A172 (cell line): ENCODE measurements around the gene GCK. TPM values are rescaled to one million over a fixed set of nuclear protein-coding genes. Genes with fewer than 3 reads are reported as not detected.
"Not testable (repeated sequence)": the region's sequence is repeated elsewhere in the genome, so short reads cannot be mapped to it uniquely, and the experiment has no call there.

Experiments used
- DNase-seq: peaks from one replicate; pipeline ENCODE4 v3.0.0-alpha.2; 2015; ENCODE audit warnings: low spot score
- total RNA-seq: library from RNA; depleted of rRNA; stranded (reverse); fragments of >200 nt; shearing (Covaris generic); gene quantifications from 2 replicates; pipeline ENCODE4 v1.2.3, GENCODE V29; 2014

Gene GCK
- total RNA-seq, 1 experiment from 2014 or later, result not detected

DNA sequence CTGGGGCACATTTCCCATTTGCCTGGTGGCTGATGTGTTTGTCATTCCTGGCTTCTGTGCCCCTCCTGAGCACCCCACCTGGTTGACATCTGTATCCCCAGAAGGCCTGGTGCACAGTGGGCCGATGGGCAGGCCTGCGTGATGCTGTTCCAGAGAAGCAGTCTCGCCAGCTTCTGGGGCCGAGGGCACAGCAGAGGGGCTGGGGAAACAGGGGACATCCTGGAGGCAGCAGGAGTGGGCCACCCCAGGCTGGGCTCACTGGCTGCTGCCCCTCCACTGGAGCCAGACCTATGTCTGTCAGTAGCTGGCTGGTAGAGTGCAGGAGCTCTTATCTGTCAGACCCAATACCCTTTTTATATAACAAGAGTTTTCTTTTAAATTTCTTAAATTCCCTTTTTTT is 47.2 kb downstream of the GCK start:
- no peak for DNase-seq

DNA sequence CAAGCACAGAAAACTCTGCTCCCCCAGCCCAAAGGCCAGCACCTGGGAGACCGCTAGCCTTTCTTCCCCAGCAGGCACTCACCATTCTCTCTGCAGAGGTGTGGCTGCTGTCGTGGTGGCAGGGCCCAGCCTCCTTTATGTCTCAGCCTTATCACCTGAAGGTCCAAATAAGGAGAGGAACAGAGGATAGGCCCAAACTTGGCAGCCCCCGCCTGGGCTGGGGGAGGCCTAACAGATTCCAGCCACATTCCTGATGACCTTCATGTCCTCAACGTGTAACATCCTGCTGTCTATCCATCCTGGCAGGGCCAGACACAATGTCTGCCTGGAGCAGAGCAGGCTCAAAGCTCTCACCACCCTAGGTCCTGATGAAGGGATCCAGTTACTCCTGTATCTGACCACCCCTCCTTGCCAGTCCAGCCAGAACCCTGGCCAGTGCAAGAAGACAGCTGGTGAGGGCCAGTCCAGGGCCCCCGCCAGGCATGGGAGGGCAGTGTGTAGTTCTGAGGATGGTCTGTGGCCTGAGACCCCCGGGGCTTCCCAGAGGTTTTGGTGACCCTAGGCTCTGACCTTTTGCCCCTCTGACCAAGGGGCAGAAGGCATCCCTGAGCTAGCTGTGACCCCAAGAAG is 47.9 kb downstream of the GCK start, which contains the start of gene MYL7:
TSS of gene MYL7 (minus strand) at position 112 of the 630 bp plus-strand sequence. CDS start at position 85, 27 bp downstream.
- no peak for DNase-seq

DNA sequence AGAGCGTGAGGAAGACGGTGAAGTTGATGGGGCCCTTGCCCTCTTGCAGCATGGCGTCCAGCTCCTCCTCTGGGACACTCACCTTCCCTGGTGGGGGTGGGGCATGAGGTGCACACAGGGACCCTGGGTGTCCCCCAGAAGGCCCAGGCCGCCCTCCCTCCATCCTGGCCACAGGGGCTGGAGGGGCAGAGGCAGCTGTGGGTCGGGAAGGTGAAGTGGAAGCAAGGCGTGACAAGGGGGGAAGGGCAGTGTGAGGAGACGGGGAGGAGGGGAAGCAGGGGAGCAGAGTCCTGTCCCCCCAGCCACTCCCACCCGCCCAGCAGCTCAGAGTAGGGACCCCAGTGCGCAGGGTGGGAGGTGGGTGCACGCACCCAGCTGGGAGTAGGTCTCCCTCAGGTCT is 48.9 kb downstream of the GCK start:
- no peak for DNase-seq

DNA sequence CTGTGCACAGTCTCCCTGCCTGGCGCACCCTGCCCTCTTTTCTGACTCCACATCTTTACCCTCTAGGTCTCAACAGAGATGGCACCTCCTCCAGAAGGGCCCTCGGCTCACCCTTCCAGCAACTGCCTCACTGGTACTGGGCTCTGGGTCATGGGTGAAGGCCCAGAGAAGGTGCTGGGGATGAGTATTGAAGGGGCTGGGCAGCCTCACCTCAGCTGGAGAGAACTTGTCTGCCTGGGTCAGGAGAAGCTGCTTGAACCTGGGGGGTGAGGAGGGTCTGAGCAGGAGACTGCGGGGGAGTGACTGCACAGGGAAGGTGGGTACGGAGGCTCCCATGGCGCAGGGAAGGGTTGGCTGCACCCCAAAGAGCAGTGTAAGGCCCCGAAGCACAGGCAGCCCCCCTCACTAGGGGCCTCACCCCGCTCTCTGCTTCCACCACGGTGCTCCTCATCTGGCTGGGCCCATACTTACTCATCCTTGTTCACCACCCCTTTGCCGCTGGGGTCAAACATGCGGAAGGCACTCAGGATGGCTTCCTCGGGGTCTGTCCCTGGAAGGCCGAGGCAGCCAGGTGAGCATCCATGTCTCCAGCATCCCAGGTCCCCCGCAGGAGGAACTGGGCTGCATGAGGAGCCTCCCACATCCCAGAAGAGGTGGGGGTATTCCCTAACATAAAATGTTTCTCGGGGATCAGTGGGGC is 49.8 kb downstream of the GCK start:
- DNase-seq, result no peak

DNA sequence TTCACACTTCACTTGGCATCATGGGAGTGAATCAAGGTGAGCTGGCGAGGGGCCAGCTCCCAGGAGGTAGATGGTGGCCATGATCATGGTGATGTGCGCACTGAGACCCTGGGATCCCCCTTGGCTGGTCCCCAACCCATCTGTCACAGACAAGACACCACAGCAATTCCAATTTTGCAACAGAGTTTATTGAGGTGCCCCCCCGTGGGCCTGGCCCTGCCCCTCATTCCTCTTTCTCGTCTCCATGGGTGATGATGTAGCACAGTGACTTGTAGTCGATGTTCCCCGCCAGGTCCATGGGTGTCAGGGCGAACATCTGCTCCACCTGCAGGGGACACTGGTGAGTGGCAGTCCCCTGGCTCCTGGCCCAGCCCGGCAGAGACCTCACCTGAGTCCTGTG is 50.5 kb downstream of the GCK start:
- DNase-seq, result no peak

DNA sequence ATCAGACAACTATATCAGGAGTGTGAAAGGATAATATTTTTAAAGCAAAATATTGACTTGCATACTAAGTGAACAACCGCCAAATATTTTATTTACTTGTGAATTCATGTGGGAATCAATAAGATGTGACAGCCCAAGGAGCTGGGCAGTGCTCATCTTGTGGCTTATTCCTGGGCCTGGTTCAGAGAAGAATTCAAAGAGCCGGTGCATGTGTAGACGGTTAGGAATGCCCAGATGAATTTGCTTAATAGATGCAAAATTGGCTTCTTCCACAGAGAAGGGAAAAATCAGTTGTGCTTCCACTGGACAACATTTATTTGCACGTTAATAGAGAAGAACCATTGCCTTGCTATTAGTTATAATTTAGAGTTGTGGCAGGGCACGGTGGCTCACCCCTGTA is 52.5 kb downstream of the GCK start:
- no peak for DNase-seq

DNA sequence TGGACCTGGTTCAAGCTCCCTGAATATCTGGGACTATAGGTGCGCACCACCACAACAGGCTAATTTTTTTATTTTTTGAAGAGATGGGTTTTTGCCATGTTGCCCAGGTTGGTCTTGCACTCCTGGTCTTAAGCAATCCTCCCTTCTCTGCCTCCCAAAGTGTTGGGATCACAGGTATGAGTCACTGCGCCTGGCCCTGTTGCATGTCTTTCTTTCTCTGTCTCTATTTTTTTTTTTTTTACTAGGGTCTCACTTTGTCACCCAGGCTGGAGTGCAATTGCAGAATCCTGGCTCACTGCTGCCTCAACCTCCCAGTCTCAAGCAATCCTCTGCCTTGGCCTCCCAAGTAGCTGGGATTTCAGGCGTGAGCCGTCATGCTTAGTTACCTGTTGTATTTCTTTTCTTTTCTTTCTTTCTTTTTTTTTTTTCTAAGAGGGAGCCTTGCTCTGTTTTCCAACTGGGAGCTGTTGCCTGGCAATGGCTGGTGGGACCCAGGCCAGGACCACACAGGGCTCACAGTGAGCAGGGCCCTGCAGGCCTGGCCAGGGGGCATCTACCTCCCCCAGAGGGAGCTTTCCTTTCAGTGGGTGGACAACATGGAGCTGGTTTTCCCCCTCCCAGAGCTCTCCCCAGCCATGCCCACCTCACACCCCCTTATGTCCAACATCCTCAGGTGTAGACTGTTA is 54.2 kb downstream of the GCK start:
- no peak for DNase-seq

DNA sequence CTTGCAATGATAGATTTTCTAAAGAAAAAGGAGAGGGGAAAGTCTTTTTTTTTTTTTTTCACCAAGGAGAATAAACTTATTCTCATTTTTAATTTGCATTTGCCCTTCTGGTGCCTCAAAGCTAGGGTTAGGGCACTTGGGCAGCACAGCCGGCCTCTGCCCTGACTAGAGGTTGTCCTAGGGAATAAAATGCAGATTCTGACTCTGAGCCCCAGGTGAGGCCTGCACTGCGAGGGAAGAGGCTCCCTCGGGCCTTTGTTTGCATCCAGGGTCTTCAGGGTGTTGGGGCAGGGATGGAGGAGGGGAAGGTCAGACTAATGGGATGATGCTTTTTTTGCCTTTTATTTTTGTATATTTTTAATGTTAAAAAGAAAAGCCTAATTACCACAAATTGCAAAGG is 55.9 kb downstream of the GCK start:
- DNase-seq, result no peak

DNA sequence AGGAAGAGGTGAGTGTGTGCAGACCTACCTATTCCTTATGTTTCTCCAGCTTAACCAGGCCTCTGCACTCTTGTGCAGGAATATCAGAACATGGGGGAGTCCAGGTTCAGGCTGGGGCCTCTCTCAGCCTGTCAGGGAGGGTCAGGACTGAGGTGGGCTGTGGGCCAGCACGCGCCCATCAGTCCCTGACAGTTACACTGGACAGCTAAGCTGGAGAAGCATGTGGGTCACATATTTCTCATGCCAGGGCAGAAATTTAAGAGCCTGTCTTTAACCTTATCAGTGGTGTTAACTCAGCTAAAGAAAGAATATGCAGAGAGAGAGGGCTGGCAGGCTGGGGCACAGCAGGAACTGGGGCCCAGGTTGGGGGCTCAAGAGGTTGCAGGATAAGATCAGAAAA is 57.2 kb downstream of the GCK start:
- DNase-seq, result peak; percentile 36

DNA sequence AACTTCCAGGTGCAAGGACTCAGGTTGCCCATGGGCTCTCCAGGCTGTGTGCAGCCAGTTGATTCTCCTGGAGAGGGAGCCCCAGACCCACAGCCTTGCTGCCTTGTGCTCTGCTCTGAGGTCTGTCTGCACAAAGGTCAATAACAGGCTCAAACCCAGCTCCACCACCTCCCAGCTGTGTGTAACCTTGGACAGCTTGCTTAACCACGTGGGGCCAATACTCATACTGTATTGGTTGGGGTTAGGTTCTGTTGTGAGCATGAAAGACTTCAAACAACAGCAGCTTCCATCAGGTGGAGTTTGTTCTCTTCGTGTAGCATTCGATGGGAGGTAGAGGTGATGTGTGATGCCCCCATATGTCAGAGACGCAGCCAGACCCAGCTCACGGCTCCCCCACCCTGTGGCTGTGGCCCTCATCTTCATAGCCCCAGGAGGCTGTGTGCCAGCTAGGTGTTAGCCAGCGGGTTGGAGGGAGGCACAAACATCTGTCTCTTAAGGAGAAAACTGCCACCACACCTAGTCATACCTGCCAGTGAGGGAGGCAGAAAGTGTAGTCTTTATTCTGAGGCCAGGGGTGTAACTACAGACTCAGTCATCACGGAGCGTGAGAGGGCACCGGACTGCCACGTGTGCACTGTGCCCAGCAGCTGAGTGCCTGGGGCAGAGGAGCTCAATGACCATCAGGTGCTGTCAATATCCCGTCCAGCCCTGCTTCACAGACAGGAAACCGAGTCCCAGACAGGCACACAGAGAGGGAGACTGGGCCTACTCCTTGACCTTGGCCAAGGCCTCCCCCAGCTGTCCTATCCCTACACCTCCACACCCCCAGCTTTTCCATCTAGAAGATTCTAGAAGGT is 57.8 kb downstream of the GCK start:
- DNase-seq, result no peak

DNA sequence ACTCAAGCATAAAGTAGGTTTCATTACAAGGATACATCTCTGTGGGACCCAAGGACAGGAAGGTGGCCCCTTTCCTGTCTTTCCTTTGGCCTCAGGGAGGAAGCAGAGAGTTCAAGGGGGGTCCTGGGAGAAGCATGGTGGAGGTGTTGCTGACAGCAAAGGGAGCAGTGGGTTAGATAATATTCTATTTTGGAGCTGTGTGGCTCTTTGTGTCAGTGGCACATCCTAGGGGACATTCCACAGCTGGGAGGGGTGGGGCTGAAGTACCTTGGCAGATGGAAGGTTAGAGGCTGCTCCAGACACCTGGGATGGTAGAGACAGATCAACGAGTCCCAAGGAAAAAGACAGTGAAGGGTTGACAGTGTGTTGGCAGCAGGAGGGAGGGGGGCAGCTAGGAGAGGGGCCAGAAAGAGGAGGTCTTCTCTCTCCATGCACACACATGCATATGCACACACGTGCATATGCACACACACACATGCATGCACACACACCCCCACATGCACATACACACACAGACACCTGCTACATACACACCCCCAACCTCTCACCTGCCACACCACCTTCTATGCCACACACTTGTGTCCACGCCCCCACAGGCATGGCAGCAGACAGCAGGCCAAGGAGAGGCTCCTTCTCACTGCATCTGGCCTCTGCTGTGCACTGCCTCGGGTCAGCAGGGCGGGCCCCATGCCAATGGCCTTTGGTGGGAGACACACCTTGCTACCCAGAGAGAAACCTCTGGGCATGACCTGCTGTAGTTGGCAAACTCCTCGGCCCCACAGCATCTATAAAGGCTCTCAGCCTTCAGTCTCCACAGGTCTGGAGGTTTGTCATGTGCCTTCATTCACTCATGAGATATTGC is 60.3 kb downstream of the GCK start:
- no peak for DNase-seq

DNA sequence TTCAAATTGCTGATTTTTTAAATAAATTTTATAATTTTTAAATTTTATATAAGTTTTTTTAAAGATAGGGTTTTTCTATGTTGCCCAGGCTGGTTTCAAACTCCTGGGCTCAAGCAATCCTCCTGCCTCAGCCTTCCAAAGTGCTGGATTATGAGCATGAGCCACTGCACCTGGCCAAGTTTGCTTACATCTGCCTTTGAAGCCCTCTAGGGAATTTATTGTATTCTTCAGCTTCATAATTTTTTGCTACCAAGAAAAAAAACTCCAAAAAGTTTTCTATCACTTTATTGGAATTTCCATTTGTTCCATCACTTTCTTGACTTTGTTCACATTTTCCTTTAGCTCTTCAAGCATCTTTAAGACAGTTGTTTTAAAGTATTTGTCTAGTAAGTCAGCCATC is 62.1 kb downstream of the GCK start:
- no peak for DNase-seq

DNA sequence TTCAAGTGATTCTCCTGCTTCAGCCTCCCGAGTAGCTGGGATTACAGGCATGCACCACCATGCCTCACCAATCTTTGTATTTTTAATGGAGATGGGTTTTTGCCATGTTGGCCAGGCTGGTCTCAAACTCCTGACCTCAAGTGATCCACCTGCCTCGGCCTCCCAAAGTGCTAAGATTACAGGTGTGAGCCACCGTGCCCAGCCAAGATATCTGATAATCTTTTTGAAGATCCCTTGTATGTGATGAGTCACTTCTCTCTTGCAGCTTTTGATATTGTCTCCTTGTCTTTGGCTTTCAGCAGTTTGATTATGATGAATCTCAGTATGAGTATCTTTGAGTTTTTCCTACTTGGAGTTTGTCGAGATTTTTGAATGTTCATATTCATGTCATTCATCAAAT is 62.7 kb downstream of the GCK start:
- not testable (repeated sequence) for DNase-seq

DNA sequence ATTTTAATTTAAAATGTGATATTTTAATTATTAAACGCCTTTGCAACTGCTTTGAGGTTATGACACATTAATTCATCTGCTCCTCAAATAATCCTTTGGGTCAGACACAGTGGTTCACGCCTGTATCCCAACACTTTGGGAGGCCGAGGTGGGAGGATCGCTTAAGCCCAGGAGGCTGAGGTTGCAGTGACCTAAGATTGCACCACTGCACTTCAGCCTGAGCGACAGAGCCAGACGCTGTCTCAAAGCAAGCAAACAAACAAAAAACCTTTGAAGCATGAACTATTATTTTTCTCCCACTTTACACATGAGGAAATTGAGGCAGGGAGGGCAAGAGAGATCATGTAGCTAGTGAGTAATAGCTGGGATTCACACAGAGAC is 64.4 kb downstream of the GCK start:
- no peak for DNase-seq

DNA sequence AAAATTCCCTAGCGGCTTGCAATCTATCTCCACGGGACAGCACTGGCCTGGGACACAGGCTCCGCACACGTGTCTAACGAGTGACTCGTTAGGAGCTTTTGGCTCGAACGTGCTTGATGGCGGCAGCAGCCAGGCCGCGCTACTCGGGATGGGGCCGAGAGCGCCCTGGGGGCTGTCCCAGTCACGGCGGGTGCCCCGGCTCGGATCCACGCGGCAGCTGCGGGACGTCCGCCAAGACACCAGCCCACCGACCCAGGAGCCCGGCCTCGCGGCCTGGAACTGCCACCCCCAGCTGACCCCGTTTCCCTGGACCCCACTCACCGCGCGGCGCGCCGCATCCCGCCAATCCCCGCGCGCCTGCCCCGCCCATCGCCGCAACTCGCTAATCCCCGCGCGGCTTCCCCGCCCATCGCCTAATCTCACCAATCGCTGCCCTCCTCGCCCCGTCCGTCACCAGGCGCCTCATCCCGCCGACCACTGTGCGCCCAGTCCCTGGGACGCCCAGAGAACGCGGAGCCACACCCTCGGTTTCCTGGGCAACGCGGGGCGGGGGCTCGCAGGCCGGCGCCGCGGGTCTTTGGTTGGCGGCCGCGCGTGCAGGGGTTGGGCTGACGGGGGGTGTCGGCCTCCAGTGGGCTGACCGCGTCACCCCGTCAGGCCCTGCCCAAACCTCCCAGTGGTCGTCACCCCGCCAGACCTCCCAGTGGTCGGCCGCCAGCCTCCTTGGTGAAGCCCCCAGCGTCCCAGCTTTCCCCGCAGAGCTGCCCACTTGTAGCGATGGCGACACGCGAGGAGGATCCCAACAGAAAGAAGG is 65.8 kb downstream of the GCK start, which contains the start of gene POLD2:
TSS of gene POLD2 (minus strand) at position 359 of the 814 bp plus-strand sequence. CDS start 1,495 bp downstream, outside the sequence.
- DNase-seq, result peak; percentile 96

DNA sequence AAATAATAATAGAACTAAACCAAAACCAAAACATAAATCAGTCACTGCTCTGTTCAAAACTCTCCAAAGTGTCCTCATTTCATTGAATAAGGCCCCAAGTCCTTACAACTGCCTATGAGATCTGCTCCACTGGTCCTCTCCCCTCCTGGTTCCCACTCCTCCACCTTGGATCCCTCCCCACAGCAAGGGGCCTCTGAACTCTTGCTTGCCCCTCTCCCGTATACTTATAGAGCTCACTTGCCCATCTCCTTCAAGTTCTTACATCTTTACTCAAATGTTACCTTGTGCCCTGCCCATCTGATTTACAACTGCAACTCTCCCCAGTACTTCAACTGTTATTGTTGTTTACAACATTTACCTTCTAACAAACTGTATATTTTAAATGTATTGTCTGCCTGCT is 66.7 kb downstream of the GCK start:
- no peak for DNase-seq

DNA sequence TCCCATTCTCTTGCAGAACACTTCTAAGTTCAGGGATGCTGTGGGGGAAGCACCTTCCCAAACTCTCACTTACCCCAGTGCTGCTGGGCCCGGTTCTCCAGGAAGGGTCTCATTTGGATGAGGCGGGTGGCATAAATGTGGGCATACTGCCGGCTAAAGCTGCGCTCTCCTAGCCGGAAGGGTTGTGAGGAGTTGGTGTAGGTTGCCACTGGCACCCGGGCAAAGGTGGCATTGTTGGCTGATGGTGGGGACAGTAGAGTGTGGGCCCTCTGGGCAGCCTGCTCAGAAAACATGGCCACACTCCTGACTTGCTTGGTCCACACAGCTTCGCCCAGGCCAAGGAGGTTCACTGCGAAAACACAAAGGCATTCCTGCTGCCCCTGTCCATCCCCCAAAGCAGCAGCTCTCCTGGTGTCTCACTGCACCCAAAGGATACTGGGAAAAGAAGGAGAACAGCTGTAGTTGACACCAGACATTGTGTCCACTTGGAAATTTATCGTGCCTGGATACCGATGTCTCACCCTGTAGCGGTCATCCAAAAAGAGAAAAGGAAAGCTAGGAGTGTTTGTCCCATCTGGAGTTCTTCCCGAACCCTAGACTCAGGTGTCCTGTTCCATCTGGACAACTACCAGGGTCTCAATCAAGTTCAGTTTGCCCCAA is 67.3 kb downstream of the GCK start:
- no peak for DNase-seq

DNA sequence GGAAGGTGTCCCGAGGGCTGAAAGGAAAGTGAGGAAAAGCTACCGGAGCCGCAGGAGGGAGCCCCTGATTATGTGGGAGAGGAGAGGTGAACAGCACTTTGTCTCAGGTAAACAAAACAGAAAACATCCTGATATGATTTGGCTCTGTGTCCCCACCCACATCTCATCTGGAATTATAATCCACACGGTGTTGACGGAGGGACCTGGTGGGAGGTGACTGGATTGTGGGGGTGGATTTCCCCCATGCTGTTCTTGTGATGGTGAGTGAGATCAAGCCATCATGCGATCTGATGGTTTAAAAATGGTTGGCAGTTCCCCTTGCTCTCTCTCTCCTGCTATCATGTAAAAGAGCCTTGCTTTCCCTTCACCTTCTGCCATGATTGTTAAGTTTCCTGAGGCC is 68.8 kb downstream of the GCK start:
- DNase-seq, result no peak

DNA sequence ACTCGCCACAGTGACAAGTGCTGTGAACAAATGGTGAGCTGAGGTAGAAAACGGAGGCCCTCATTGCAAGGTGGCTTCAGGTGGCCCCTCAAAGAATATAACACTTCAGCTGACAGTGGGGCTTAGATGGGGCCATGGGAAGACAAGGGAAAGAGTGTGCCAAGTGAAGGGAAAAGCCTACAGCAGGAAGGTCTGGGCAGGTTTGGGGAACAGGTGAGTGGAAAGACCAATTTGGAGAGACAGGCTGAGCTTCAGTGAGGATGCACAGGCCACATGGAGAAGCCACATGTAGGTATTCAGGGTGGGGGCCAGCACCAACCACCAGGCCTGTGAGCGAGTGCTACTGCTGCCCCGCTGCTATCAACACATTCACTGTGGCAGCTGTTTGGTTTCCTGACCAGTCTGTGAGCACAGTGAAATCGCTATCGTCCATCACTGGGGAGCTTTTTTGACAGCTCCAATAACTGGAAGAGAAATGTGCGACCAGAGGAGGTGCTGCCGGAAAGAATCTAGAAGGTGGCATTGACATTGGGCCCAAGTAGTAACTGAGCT is 69.3 kb downstream of the GCK start:
- no peak for DNase-seq
